ENCODE measurements around the gene ABHD10. TPM values are rescaled to one million over a fixed set of nuclear protein-coding genes. Genes with fewer than 3 reads are reported as not detected.

ABHD10 gene
- polyA plus RNA-seq, 1 experiment, result 12.6 TPM

DNA sequence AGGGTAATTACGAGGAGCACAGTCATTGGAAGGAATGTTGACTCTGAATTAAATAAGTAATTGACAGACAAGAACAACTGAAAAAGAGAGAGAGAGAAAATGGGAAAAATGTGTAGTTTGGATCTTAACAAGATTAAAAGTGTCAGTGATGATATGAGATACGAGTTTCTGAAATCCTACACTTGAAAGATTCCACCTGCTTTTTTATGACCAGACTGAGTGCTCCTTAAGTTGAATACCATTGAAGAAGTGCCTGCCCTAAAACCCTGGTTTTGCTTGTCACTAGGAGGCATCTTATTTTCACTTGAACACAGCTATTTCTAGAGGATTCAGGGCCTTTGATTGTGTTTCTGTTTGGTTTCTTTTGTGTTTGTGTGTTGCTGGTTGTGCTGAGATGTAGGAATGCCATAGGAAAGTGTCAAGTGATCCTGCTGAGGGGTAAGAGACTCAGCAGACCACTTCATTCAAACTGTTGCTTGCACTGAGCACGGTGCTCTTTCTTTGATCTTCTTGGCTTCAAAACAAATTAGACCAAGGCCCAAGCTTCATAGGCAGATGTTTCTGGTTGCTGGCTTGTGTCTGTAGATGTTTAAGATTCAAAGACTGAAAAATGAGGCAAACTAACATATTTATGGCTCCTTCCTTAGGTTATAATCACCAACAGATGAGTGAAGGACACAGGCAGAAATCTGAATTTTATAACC lies 17.2 kb upstream of the ABHD10 start:
- no peak overlapping the region for H3K4me3 ChIP-seq (ENCODE audit: low read depth, low read length)
- POLR2A ChIA-PET, result no interaction called here
- no peaks in the 10 kb centered on the region for H3K27me3 ChIP-seq (ENCODE audit: control insufficient read depth, insufficient read depth, low read length)
- DNase-seq (ENCODE audit: low read depth), result no peak
- TF ChIP-seq, protein P1, sequence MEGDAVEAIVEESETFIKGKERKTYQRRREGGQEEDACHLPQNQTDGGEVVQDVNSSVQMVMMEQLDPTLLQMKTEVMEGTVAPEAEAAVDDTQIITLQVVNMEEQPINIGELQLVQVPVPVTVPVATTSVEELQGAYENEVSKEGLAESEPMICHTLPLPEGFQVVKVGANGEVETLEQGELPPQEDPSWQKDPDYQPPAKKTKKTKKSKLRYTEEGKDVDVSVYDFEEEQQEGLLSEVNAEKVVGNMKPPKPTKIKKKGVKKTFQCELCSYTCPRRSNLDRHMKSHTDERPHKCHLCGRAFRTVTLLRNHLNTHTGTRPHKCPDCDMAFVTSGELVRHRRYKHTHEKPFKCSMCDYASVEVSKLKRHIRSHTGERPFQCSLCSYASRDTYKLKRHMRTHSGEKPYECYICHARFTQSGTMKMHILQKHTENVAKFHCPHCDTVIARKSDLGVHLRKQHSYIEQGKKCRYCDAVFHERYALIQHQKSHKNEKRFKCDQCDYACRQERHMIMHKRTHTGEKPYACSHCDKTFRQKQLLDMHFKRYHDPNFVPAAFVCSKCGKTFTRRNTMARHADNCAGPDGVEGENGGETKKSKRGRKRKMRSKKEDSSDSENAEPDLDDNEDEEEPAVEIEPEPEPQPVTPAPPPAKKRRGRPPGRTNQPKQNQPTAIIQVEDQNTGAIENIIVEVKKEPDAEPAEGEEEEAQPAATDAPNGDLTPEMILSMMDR (IDR thresholded peaks at IDR 0.05; ENCODE audit: insufficient read depth, low read depth, low read length), result no peak
- CTCF ChIA-PET, result interaction anchor here (0.7 to 3.0 kb wide), 3 partner anchors 43 to 245 kb away, joined by 3 to 20 read pairs (median 7); no protein-coding TSS in a partner anchor
- peaks cover 3% of the 10 kb centered on the region; the same call in 1 of the 2 replicates for H3K36me3 ChIP-seq (ENCODE audit: control insufficient read depth, insufficient read depth, low read length)

GRCh38 chr3:111963424-111963823 lies 15.4 kb upstream of the ABHD10 start:
- DNase-seq (ENCODE audit: low read depth), result peak; percentile 71
- Histone ChIP-seq H3K4me3 (ENCODE audit: low read depth, low read length) (no peak overlapping the region), H3K36me3 (ENCODE audit: control insufficient read depth, insufficient read depth, low read length) (peaks cover 3% of the 10 kb centered on the region; the same call in 1 of the 2 replicates), H3K27me3 (ENCODE audit: control insufficient read depth, insufficient read depth, low read length) (no peaks in the 10 kb centered on the region)
- TF ChIP-seq, protein P1 (IDR thresholded peaks at IDR 0.05; ENCODE audit: insufficient read depth, low read depth, low read length), result no peak
- ChIA-PET CTCF (interaction anchor here (12.4 kb wide), 1 partner anchor 245 kb away, joined by 157 read pairs; no protein-coding TSS in a partner anchor), POLR2A (no interaction called here)

DNA sequence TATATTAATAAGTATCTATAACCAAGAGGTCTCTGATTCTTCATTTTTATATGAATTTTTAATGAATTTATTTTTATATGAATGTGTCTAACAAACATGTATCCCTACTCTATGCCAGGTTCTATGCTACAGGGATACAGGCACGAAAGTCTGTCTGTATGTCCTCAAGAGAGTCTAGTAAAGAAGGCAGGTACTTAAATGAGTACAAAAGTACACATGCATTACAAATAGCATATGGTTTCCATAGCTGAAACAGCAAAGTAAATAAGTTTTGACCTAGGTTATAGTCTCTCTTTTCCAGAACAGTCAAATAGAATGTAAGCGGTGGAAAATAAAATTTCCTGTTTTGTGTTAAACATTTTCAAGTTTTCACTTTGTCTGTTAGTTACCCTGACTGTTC lies 13.3 kb upstream of the ABHD10 start:
- ChIA-PET POLR2A (no interaction called here), CTCF (interaction anchor here (0.6 to 12.4 kb wide), 5 partner anchors 67 to 387 kb away, joined by 3 to 157 read pairs (median 23); no protein-coding TSS in a partner anchor)
- TF ChIP-seq, protein P1 (IDR thresholded peaks at IDR 0.05; ENCODE audit: insufficient read depth, low read depth, low read length), result no peak
- DNase-seq (ENCODE audit: low read depth), result no peak
- Histone ChIP-seq H3K36me3 (ENCODE audit: control insufficient read depth, insufficient read depth, low read length) (no peaks in the 10 kb centered on the region; the same call in 1 of the 2 replicates), H3K27me3 (ENCODE audit: control insufficient read depth, insufficient read depth, low read length) (no peaks in the 10 kb centered on the region), H3K4me3 (ENCODE audit: low read depth, low read length) (no peak overlapping the region)

DNA sequence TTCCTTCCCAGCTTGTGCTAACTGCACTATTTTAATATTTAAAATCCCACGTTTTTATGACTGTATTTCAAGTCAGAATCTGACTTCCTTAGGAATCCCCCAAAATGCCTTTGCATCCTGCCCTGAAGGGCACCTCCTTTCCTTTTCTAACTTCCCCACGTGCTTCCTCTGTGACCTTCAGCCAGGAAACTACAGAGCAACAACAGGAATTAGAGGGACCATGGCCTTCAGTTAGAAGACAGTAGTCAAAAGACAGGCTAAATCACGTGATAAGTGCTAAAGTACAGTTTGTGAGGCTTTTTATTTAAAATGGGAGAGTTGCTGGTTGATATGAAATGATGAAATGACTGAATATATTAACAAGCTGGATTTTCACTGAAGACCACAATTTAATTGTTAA lies 11.8 kb upstream of the ABHD10 start:
- TF ChIP-seq, protein P1 (IDR thresholded peaks at IDR 0.05; ENCODE audit: insufficient read depth, low read depth, low read length), result no peak
- ChIA-PET CTCF (interaction anchor here (0.7 to 12.4 kb wide), 25 partner anchors 8 to 295 kb away, joined by 3 to 157 read pairs (median 4); no protein-coding TSS in a partner anchor), POLR2A (no interaction called here)
- Histone ChIP-seq H3K4me3 (ENCODE audit: low read depth, low read length) (no peak overlapping the region), H3K36me3 (ENCODE audit: control insufficient read depth, insufficient read depth, low read length) (peaks cover 6% of the 10 kb centered on the region), H3K27me3 (ENCODE audit: control insufficient read depth, insufficient read depth, low read length) (no peaks in the 10 kb centered on the region)
- DNase-seq (ENCODE audit: low read depth), result no peak

DNA sequence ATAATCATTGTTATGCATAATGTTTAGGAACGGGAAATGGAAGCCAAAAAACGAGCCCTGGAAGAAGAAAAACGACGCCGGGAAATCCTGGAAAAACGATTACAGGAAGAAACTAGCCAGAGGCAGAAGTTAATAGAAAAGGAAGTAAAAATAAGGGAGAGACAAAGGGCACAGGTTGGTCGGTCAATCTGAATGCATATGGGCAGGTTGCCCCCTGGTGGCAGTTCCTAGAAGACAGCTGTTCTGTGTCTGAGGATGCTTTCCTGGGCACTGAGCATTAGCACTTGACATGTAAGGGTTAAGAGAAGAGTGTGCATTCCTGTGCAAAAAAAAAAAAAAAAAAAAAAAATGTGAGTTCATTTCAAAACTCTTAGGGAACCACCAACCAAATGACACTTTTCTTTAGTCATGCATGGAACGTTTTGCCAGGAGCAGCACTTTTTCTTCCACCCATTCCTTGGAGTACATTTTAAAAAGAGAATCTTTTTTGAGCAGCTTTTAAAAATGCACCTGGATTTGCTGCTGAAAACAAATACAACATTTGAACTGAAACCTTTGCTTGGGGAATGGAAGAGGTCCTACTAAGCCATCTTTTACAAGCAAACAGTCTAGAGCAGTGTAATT lies 11.1 kb upstream of the ABHD10 start:
- Histone ChIP-seq H3K4me3 (ENCODE audit: low read depth, low read length) (no peak overlapping the region), H3K36me3 (ENCODE audit: control insufficient read depth, insufficient read depth, low read length) (peaks cover 6% of the 10 kb centered on the region), H3K27me3 (ENCODE audit: control insufficient read depth, insufficient read depth, low read length) (no peaks in the 10 kb centered on the region)
- no peak for DNase-seq (ENCODE audit: low read depth)
- POLR2A ChIA-PET, result no interaction called here
- CTCF ChIA-PET, result interaction anchor here (0.6 to 12.4 kb wide), 26 partner anchors 9 to 273 kb away, joined by 3 to 157 read pairs (median 4); no protein-coding TSS in a partner anchor
- TF ChIP-seq, protein P1 (IDR thresholded peaks at IDR 0.05; ENCODE audit: insufficient read depth, low read depth, low read length), result peak; percentile 81
